DMS53 (cell line): ENCODE data around the gene ACTG2.
"Not testable (repeated sequence)": the region's sequence is repeated elsewhere in the genome, so short reads cannot be mapped to it uniquely, and the experiment has no call there.

Experiments
- DNase-seq: peaks from one replicate; lab custom pipeline; 2025; lab: John Stamatoyannopoulos, UW

ACTG2 gene

DNA sequence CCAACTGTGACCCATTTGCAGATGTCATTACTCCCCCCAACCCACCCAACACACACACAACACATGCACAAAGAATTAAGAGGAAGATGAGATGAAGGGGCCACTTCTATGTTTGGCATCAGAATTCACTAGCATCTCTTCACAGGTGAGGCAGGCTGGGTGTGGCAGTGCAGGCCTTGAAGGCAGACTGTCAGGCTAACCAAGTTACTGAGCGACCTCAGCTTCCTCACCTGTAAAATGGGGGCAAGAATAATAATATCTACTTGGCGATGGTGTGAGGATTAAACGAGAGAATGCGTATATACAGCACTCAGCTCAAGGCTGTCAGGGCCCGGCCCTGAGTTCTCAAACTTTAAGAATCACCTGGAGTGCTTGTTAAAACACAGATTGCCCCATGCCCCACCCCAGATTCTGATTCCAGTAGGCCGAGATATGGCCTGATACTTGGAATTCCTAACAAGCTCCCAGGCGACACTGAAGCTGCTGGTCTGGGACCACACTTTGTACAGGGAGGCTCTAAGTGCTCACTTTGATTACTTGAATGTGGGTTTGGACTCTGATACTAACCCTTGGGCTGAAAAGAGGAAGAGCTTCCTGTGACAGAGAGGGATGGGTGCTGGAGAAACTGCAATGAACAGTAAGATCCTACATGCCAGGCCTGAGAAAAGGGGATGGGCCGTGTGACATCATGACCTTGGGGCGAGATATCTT lies 1.1 kb downstream of the ACTG2 start:
- DNase-seq, result no peak

DNA sequence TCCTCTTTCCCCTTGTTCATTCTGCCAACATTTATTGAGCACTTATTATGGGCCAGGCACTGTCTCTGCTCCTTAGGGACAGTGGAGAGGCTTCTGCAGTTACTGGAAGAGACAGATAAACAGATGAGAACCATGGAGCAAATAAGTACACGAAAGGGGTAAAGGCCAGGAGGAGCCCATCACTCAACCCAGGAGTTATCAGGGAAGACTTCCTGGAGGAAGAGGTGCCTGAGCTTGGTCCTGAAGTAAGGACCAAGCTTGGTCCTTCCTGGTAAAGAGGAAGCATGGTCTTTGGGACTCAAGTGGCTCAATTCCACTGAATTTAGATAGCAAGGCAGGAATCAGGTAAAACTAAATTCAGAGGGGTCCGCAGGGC lies 1.7 kb downstream of the ACTG2 start:
- DNase-seq, result no peak

DNA sequence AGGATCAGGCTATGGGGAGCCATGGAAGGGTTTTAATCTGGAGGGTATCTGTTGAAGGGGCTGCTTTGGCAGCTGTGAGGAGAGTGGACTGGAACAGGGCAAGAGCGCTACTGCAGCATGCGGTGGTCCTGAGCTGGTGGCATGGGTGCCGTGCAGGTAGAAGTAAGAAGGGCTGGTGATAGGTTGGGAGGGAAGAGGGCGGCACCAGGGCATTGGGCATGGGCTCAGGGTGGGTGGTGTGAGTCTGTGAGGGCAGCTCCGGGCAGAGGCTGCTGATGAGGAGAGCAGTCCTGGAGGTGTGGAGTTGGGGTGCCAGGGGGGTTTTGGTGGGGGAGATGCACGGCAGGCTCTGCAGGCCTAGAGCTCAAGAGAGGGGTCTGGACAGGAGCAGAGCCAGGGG lies 2.1 kb downstream of the ACTG2 start:
- no peak for DNase-seq

DNA sequence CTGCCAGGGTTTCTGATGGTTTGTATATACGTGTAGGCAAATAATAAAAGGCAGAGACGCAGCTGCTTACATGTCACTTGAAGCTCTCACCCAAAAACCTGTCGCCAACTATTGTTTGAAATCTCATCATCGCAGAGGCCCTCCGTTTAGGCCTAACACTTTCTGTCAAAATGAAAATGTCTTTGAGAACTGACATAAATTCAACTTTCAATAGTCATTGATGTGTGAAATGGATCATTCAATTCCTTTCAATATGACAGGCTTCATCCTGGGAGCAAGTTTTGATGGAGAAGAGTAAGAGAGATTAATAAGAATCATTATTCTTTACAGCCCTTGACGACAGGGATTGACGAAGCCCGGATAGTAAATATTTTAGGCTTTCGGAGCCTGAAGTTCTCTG lies 2.7 kb downstream of the ACTG2 start:
- no peak for DNase-seq

DNA sequence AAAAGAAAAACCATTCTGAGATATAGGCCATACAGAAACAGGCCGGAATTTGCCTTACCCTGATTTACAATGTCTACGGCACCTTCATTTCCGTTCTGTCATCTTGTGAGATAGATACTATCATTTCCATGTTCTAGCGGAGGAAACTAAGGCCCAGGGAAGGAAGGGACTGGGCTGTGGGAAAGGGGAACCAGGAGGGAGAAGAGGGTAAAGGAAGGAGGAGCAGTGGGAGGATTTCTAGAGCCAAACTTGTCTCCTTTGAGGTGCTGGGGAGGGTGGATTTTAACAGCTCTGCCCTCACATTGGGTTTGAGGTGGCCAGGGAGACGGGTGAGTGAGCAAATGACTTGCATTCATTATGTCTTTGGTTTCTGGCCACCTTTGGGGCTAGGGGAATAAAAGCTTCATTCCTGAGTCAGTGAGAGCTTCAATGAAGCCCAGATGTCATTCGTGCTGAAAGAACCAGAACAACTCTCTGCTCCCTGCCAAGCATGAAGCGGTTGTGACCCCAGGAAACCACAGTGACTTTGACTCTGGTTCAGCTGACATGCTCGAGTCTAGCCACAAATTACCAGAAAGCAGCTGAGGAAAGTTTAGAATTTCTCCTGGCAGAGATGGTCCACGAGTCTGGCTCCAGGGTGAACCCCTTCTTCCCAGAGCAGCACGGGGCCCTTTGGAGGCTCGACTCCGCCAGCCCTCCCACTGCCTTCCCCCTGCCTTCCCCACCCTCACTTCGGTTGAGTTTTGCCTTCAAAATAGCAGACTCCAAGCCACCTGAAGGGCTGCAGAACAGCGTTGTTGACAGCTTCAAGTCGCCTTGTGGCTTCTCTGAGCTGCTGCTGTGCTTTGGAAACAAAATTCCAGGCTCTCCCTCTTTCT lies 3.8 kb downstream of the ACTG2 start:
- DNase-seq, result no peak

DNA sequence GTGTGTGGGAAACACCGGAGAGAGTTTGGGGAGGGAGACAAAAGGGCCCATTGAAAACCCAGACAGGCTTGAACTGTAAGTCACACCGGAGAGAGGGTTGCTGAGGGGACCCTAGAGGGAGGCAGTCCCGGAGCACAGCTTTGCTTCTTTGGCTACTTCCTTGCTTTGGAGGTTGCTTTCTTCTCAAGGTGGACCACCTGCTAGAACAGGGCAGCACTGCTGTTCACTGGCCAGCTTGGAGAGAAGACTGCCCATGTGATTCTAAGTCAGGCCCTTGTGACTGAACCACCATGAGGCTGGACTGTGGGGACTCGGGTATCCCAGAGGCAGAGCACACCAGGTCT lies 4.4 kb downstream of the ACTG2 start:
- DNase-seq, result no peak

DNA sequence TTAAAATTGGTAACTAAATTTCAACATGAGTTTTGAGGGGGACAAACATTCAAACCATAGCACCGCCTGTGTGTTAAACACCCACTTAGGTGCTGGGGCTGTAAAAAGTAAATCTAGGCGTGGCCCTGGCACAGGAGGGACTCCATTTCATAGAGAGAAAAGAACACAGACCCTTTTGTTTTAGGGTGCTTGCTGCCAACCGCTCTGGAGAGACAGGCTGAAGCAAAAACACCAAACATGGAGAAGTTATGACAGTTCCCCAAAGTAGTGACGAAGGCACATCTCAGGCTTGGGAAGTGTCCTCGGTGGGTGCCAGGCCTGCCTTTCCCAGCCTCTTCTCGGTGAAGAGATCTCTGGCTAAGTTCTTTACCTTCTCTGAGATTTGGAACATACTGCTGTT lies 5.1 kb downstream of the ACTG2 start:
- no peak for DNase-seq

DNA sequence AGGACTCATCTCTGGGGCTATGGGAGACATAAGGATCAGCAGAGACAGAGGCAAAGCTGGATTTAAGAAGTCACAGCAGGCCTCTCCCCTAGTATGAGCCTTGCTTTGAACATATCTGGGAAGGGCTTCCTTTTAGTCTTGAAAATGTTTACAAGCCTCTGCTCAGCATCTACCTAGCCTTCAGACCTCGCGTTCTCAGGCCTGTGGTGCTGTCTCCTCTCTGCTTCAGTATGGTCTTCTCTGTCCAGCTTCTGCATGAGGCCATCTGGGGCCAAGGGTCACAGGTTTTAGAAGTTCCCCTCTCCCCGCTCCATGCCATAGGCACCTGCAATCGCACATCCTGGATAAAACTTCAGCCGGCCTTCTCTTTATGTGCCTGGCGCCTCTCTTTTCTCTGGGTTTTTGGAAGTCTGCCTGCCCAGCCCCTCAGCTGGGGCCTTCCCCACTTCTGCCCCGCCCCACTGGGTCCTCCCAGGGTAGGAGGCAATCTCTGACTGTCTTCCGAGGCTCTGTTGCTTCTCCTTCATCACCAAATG lies 7.1 kb downstream of the ACTG2 start:
- no peak for DNase-seq

DNA sequence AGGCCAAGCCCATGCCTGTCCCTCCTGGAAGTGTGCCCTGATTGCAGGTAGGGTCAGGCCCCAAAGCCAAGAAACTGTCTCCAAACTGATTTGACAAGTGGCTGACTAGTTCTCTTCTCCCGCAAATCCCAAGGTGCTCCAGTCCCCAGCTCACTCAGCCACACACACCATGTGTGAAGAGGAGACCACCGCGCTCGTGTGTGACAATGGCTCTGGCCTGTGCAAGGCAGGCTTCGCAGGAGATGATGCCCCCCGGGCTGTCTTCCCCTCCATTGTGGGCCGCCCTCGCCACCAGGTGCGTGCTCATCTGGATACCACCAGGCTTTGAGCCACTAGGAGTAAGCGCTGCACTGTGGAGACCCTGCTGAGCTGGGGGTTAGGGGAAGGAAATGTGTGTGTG lies 8.3 kb downstream of the ACTG2 start:
- no peak for DNase-seq

DNA sequence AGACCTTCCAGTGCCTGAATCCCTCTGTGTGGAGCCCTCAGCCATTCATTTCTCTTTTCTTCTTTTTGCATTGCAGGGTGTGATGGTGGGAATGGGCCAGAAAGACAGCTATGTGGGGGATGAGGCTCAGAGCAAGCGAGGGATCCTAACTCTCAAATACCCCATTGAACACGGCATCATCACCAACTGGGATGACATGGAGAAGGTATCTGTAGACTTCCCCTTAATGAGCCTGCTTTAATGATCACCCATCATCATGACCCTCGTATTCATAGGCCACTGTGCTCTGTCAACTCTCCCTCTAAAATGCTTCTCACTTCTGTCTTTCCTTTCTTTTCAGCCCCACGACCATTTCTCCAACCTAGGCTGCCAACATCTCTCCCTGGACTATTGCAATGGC lies 9.5 kb downstream of the ACTG2 start:
- DNase-seq, result no peak

DNA sequence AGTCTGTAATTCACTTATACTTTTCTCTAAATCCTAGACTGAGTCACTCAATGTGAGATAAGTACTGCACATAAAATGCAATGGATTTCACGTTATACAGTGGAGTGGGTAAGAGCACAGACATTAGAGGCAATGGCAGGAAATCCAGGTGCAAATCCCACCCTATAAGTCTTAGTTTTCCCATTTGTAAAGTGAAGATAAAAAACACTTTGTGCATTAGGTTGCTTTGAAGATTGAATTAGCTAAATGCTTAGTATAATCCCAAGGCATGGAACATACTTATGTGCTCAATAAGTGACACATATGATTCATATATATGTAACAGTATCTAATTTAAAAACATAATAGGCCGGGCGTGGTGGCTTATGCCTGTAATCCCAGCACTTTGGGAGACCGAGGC lies 10.5 kb downstream of the ACTG2 start:
- DNase-seq, result no peak

DNA sequence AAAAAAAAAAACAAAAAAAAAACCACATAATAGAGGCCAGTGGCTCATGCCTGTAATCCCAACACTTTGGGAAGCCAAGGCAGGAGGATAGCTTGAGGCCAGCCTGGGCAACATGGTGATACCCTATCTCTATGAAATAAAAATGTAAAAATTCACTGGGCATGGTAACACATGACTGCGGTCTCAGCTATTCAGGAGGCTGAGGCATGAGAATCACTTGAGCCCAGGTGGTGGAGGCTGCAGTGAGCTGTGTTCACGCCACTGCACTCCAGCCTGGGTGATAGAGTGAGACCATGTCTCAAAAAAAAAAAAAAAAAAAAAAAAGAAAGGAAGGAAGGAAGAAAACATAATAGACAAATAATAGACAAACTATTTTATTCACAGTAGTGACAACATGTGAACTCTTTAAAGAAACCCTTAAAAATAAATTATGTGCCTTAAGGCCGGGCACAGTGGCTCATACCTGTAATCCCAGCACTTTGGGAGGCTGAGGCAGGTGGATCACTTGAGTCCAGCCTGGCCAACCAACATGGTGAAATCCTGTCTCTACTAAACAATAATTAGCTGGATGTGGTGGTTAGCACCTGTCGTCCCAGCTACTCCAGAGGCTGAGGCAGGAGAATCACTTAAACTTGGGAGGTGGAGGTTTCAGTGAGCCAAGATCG lies 11.3 kb downstream of the ACTG2 start:
- DNase-seq, result not testable (repeated sequence)

DNA sequence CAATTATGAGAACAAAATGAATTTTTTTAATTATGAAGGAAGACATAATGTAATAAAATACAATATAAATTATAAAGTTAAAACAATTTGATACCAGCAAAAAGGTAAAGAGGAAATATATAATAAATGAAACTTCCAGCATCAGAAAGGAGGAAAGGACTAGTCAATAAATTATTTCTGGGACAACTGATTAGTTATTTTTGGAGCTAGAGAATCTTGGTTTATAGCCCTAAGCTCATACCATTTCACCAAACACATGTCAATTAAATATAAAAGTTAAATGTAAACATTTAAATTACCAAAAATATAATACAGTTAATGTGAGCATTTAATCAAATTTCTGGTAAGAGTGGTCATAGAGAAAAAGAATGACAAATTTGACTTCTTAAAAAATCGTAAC lies 12.1 kb downstream of the ACTG2 start:
- DNase-seq, result no peak

DNA sequence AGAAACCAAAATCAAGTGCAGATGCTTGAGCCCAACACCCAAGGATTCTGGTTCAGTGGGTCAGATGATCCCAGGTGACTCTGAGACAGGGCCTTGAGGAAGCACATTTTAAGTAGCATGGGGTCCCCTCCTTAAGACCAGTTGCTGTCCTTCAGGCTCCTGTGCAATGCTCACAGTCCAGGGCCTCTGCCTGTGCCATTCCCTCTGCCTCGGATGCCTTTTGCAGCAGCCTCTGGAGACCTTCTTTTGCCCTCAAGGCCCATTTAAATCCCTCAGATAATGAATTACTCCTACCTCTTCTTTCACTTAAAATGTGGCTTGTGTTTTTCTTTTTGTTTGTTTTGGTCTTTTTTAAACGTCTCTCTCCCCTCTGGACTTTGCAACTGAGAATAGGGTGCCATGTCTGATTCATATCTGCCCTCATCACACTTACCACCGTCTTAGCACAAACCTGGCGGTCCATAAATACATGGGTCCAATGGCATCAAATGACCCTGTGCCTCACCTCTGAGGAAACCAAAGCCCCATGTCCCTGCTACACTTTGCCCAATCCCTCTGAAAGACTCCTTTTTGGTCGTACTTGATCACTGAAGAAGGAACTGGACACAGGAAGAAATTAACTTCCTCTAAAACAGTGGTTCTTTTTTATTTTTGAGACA lies 14.2 kb downstream of the ACTG2 start:
- no peak for DNase-seq

DNA sequence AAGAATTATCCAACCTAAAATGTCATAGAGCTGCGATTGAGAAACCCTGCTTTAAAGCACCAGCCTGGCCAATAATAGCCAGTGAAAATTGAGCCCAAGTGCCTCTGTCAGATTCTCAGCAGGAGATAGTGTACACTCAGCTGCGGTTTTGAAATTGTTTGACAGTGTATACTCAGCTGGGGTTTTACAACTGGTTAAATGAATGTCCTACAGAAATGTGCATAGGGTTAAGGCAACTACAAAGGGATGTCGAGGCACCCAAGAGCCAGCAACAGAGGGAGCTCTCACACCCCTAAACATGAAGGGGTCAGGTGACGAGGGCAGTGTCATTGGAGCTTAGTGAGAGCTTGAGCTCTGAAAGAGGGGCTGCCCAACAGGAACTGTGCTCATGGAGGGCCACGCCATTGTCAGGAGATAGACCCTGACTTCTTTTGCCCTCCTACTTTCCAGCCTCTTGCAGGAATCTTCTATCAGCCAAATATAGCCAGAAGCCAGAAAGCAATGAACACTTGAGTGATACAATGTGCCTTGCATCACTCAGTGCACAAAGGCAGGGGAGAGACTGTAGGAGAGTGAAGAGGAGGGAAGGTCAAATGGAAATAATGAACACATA lies 15.1 kb downstream of the ACTG2 start:
- peak; percentile 33 for DNase-seq

DNA sequence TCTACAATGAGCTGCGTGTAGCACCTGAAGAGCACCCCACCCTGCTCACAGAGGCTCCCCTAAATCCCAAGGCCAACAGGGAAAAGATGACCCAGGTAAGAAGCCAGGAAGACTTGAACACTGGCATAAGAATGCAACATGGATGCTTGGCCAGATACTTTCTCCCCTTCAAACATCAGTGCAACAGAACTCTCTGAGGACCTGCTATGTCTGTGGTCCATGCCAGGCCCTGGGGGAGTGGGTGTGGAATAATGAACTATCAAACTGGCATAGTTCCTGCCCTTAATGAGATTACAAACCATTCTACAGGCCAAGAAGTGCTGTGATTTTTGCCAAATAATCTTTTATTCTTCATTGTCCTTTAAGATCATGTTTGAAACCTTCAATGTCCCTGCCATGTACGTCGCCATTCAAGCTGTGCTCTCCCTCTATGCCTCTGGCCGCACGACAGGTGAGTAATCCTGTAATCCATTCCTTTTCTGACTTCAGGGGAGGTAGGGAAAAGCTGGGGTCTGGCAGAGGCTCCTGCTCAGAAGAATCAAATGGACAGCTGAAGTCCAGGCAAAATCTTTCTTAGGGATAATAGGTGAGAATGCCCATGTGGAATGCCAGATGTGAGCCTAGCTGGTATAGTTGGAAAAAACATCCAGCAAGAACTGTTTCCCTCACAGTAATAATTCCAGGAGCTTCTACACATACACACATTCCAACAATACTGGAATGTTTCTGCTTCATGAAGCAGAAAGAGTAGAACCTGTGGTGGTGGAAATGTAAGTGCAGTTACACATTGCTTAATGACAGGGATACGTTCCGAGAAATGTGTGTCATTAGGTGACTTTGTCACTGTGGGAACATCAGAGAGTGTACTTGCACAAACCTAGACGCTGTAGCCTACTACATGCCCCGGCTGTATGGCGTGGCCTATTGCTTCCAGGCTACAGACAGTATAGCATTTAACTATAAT lies 16.2 kb downstream of the ACTG2 start:
- no peak for DNase-seq

DNA sequence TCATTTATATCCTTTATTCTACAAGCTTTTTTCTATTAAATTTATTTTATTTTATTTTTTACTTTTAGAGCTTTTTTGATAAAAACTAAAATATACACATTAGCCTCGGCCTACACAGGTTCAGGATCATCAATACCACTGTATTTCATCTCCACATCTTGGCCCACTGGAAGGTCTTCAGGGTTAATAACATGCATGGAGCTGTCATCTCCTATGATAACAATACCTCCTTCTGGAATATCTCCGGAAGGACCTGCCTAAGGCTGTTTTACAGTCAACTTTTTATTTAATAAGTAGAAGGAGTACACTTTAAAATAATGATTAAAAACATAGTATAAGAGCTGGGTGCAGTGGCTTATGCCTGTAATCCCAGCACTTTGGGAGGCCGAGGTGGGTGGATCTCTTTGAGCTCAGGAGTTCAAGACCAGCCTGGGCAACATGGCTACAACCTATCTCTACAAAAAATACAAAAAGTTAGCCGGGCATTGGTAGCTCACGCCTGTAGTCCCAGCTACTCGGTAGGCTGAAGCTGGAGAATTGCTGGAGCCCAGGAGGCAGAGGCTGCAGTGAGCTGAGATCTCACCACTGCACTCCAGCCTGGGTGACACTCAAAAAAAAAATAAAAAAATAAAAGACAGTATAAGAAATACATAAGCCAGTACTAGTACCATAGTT lies 18.2 kb downstream of the ACTG2 start:
- no peak for DNase-seq

DNA sequence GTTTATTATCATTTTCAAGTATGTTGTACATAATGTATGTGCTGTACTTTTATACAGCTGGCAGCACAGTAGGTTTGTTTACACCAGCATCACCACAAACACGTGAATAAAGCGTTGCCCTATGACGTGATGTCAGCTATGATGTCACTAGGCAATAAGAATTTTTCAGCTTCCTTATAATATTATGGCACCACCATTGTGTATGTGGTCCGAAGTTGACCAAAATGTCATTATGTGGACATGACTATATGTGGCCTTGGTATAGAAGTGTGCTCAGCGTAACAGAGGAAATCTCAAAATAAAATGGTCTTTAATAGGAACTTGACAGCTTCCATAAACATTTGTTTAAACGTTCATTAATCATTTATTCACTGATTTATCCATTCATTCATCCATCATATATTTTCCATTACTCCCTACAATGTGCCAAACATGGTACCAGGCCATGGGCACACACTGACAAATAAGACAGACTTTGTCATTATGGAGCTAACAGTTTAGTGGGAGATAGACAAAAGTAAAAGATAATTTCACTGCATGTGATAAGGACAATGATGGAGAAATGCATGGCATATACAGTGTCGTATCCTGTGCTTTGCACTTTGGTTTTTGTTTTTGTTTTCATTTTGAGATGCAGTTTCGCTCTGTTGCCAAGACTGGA lies 18.9 kb downstream of the ACTG2 start:
- DNase-seq, result no peak

DNA sequence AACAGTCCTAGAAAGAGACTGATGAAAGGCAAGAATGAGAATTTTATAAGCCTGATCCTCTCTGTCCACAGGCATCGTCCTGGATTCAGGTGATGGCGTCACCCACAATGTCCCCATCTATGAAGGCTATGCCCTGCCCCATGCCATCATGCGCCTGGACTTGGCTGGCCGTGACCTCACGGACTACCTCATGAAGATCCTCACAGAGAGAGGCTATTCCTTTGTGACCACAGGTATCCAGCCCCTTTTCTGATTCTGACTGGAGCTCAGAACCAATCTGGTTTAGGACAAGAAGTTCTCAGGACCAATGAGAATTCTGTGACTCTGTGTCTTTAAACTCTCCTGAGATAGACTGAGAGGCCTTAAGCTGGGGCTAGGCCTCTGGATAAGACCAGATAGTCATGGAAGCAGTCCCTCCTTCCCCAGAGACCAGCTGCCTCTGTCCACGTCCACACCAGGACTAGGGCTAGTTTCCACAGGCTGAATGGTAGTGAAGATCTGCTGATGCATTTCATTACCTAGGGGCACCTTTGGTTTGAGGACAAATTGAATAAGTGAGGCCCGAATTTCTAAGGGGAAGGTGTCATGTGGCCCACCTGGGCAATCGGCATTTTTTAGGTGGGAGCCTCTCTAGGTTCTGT lies 20.7 kb downstream of the ACTG2 start:
- no peak for DNase-seq
